GM19043 (cell line): ENCODE results near the gene TTC38.
"Not testable (repeated sequence)": the region's sequence is repeated elsewhere in the genome, so short reads cannot be mapped to it uniquely, and the experiment has no call there.

Source experiments
- ATAC-seq: cut with Tn5 transposase; IDR thresholded peaks from one replicate; pipeline ENCODE4 v1.9.1; 2021; ENCODE audit warnings: low read depth; ENCODE audit not compliant: unreplicated experiment

TTC38 gene

DNA sequence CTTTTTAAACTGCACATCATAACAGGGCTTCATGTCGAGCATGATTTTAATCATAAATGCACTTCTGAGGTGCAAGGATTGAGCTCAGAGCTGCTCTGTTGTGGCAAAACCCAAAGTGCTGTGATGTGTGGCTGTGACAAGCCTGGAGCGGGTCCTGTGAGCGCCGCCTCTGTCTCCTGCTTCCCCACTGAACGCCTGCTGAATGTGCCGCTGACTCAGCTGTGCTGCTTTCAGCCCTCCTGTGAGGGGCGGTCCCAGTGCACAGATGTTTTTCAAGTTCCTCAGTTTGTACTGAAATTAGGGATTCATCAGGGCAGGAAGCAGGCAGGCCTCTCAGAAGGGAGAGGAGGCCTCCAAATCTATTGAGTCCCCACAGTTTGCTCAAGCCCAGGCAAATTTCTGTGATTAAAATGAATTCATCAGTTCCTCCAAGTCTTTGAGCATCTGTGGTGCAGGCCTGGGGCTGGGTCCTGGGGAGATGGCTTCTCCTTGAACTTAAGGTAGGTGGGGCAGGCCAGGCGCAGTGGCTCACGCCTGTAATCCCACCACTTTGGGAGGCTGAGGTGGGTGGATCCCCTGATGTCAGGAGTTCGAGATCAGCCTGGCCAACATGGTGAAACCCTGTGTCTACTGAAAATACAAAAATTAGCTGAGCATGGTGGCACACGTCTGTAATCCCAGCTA is 25.9 kb downstream of the TTC38 start:
- ATAC-seq: no peak

DNA sequence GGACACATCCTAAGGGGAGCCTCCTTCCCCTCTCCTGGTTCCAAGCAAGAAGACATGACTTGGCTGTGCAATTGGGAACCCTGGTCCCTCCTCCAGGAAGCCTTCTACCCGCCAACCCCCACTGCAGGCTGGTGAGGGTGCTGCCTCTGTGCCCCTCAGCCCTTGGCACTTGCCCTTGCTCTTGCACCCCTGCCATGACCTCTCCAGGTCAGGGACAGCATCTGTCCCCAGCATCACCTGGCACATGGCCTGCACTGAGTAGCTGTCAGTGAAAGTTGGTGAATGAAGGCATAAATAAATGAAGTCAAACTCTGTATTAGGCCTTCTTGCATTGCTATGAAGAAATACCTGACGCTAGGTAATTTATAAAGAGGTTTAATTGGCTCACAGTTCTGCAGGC is 27.0 kb downstream of the TTC38 start:
- ATAC-seq: no peak

DNA sequence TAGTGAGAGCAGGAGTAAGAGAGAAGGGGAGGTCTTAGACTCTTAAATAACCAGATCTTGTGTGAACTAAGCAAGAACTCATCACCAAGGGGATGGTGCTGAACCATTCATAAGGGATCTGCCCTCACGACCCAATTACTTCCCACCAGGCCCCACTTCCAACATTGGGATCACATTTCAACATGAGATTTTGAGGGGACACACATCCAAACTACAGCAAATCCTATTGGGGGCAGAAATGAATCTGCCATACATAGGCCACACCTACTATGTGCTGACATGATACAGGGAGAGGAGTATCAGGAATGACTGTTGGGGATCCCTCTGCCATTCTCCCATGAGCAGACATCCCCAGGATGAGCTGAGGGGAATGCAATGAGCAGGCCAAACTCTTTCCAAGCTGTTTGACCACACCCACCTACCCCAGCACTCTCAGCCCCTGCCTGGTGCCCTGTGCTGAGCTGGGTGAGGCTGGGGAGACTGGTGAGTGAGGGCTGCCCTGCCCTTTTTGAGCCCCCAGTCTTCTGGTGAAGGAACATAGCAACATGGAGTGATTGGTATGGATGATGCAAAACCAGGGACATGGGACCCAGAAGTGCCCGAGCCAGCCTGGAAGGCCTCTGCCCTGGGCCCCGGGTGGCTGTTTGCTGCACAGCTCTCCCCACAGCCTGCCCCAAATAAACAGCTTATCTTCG is 27.6 kb downstream of the TTC38 start:
- ATAC-seq: no peak

DNA sequence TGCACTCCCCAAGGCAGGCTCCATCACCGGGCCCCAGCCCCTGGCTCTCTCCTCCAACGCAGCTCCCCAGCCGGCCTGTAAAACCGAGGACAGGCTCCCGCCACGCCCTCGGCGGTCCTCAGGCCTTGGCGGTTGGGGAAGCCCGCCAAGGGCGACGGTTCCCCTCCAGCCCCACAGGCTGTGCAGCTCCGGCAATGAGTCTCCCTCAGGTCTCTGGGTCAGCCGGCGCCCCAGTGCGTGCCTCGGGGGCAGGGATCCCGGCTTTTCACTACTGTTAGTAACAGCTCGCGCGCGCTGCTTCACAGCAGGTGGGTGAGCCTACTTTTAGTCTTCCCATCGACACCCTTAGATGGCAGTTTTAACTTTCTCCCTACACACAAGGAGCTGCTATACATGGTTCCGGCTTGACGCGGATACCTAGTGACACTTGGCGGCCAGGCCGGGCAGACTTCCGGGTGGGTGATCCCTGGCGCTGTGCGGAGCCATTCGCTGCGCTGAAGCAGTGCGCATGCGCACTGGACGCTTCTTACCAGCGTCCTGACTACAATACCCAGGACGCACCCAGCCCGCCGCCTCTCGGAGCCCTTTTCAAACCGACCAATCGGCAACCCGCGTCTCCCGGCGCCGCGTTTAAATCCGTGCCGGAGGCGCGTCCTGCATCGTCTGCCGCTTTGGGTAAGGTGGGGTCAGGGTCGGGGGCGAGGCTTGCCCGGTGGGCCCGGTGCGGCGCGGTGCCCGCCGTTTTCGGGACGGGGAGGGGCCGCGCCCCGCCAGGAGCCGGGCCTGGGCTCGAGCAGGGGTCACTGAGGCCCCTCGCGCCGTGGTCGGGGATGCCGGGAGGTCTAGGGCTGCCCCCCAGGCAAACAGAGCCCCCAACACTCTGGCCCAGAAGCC is 28.7 kb downstream of the TTC38 start, which contains the start of gene GTSE1:
Gene GTSE1 (plus strand): TSS at position 614 of the 894 bp plus-strand sequence. CDS start 531 bp downstream, outside the sequence.
- ATAC-seq: peak; percentile 92

DNA sequence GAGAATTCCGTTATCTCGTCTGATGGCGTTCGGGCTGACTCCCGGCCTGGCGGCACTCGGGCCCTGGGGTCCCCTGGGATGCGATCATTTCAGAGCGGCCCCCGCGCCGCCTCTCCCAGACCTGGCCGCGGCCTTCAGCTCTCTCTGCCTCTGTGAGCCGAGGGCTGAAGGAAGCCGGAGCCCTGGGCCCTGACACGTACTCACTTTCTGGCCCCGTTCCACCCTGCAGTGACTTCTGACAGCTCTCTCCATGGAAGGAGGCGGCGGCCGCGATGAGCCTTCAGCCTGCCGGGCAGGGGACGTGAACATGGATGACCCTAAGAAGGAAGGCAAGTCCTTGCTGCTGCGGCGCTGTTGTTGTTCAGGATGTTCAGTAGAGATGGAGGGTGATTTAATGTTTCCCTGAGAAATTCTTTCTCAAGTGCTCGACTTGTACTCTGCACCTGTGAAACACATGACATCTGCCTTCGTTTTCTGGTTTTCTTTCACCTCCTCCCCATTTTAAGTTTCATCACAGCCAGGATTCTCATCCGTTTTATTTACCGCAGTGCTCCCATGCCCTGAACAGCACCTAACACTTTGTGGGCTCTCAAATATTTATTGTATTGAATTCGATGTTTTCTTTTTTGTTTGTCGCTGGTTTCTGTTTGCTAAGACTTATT is 29.5 kb downstream of the TTC38 start:
- no peak for ATAC-seq

DNA sequence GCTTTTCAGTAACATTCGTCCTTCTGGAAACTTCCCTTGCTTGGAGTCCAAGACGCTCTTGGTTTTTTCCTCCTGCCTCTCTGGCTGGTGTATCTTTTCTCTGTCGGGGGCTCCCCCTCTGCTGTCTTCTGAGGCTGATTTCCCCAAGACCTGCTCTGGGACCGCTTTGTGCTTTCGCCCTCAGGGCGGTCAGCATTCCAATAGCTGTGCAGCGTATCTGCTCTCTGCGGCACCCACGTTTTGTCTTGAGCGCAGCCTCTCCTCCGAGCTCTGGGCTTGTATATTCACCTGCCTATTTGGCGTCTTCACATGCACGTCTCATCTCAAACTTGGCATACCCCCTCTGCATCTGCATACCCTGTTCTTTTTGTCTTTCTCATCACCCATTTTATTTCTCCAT is 31.3 kb downstream of the TTC38 start:
- ATAC-seq: no peak

DNA sequence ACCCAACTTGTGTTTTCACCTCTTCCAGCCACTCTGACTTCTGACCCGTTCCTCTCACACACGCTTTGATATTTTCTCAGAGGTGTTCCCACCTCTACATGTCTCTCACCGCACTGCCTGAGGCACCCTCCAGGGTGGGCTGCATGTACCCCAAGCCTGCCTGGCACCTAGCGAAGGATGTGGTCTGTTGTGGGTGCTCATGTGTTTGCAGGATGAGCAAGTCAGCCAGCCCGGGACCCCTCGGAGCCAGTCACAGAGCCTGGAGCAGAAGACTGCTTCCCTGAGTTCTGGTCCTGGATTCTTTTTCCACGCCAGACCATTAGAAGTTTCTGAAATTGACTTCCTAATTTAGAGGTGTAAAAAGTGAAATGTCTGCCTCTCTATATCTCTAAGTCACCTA is 32.7 kb downstream of the TTC38 start:
- no peak for ATAC-seq

DNA sequence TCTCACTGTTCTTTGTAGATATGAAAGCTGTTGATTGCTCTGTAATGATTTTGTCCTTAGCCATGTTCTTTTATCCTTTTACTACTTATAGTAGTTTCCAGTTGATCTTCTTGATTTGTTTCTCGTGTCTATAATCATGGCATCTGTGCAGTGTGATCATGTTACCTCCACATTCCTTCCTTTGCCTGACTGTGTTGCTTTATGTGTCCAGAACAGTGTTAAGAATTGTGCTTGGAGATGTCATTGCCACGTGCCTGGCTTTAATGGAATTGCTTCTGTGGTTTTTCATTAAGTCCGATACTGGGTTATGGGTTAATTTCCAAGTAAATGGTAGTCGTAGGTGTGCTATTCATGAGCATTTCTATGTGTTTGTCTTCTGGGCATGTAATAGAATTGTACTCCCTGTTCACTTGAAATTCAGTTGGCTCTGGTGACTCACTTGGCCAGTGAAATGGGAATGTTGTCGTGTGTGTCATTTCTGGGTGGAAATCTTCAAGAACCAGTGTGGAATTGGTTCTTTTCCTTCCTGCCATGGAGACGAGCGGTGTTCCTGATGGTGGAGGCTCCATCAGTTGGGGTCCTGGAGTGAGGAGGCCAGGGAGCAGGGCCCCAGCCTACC is 35.6 kb downstream of the TTC38 start:
- no peak for ATAC-seq

DNA sequence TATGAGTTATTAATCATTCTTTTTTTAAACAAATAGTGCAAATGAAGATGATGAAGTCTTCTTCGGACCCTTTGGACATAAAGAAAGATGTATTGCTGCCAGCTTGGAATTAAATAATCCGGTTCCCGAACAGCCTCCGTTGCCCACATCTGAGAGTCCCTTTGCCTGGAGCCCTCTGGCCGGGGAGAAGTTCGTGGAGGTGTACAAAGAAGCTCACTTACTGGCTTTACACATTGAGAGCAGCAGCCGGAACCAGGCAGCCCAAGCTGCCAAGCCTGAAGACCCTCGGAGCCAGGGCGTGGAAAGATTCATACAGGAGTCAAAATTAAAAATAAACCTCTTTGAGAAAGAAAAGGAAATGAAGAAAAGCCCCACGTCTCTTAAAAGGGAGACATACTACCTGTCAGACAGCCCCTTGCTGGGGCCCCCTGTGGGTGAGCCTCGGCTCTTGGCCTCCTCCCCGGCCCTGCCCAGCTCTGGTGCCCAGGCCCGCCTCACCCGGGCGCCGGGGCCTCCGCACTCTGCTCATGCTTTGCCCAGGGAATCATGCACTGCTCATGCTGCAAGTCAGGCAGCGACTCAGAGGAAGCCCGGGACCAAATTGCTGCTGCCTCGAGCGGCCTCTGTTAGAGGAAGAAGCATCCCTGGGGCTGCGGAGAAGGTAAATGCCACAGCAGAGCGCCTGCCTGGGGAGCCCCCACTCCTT is 40.6 kb downstream of the TTC38 start:
- no peak for ATAC-seq

DNA sequence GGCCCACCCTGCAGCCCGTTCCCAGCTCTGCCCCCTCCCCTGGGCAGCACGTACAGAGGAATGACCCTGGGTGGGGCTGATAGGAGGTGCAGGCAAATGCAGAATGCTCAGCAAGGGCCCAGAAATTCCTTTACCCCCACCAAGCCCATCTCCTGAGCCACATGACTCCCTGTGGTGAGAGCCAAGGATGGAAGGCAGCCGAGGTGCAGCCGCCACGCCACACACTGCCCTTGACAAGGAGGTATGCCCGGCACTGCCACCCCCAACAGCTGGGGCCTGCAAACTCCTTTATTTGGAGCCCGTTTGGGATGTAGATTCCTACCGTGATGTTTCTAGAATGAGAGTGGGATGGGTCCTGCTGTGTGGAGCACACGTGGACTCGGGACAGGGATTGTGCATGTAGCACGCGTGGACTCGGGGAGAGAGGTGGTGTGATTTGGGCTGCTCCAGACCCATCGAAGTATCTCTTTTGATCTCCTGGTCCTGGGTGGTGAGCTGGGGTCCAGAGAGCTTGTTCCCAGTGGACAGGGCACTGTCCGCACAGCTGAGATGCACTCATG is 41.8 kb downstream of the TTC38 start:
- no peak for ATAC-seq

DNA sequence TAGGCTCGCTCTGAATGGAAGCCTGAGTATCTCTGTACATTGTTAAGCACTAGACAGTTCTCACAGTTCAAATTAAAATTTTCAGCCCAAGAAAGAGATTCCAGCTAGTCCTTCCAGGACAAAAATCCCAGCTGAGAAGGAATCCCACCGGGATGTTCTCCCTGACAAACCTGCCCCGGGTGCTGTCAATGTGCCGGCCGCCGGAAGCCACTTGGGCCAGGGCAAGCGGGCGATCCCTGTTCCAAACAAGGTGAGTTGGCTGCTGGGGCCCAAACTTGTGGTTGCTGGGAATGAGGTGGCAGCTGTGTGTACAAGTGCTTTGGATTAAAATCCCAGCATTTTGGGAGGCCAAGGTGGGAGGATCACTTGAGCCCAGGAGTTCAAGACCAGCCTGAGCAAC is 44.2 kb downstream of the TTC38 start:
- no peak for ATAC-seq

DNA sequence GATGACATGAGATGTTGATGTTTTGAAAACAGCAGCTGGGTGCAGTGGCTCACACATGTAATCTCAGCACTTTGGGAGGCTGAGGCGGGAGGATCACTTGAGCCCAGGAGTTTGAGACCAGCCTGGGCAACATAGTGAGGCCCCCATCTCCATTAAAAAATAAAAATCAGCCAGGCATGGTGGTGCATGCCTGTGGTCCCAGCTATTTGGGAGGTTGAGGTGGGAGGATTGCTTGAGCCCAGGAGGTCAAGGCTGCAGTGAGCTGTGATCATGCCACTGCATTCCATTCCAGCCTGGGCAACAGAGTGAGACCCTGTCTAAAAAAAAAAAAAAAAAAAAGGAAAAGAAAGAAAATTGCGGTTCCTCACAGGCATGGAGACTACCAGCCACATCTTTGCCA is 45.0 kb downstream of the TTC38 start:
- ATAC-seq: not testable (repeated sequence)

DNA sequence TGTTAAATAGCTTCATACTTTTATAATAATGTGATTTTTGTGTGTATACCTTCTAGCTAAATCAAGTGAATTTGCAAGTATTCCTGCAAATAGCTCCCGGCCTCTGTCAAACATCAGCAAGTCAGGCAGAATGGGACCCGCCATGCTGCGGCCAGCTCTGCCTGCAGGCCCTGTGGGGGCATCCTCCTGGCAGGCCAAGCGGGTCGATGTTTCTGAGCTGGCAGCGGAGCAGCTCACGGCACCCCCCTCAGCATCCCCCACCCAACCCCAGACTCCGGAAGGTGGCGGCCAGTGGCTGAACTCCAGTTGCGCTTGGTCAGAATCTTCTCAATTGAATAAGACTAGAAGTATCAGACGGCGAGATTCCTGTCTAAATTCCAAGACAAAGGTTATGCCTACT is 48.2 kb downstream of the TTC38 start:
- no peak for ATAC-seq

DNA sequence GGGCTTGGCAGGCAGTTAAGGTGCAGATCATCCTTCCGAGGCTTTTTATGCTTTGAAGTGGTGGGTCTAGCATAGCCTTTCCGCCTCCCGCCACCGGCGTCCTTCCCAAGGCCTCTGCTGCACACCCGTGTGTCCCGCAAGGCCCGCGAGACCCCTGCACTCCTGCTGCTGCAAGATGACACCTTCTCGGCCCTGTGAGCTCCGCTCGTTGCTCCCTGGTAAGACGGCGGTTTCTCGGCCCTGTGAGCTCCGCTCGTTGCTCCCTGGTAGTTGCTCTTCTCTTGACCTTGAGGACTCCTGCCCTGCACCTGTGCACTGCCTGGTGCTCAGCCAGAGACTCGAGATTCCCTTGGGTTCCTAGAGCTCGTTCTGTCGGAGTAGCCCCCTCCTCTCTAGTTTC is 49.8 kb downstream of the TTC38 start:
- ATAC-seq: no peak

DNA sequence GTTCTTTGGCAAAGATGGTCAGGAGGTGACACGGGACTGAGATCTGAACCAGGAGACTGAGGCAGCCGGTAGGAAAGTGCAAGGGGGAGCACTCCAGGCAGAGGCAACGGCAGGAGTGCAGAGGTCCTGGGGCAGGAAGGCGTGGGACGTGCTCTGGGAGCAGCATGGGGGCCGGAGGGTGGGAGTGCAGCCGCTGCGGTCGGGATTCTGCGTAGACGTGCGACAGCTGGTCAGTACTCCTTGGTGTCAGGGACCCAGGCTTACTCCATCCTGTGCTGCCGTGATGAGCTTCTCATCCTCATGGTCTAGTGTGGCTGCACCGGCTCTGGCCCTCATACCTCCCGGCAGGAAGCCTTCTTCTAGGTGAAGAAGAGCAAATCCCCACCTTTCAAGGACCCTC is 50.8 kb downstream of the TTC38 start:
- ATAC-seq: no peak

DNA sequence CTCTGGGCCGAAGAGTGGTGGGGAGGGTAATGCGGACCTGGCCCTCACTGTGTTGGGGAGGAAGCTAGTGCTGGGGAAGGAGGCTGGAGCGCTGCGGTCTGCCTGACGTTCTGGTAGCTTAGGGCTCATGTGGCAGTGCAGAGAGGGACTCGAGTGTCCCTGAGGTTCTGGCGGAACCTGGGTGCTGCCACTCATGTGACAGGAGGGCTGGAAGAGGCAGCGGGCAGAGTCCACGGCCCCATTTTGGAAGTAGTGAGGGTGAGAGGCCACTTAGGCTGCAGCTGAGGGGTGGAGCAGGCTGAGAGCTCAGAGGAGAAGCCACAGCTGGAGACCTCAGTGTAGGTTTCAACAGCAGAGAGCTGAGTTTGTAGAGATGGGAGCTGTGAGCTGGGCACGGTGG is 51.5 kb downstream of the TTC38 start:
- no peak for ATAC-seq

DNA sequence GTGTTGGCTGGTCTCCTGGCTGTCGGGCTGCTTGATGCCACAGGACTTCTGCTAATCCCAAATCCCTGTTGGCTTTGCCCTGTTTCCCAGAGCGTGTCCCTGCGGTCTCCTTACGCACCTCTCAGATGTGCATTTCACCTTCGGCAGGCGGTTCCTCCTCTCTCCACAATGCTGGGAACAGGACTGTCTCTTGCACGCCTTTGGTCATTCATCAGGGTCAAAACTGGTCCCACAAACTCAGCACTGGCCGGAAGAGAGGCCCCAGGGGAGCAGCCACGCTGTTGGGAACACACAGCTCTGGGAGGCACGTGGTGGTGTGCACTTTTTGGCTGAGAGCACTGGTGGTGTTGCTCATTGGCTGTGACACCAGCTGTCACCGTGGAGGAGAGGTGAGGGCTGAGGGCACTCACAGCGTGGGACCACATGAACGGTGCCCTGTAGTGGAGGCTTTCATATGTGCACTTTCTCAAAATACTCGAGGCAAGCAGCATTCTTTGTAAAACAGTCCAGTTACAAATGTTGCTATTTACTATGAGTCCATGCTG is 52.4 kb downstream of the TTC38 start:
- no peak for ATAC-seq

DNA sequence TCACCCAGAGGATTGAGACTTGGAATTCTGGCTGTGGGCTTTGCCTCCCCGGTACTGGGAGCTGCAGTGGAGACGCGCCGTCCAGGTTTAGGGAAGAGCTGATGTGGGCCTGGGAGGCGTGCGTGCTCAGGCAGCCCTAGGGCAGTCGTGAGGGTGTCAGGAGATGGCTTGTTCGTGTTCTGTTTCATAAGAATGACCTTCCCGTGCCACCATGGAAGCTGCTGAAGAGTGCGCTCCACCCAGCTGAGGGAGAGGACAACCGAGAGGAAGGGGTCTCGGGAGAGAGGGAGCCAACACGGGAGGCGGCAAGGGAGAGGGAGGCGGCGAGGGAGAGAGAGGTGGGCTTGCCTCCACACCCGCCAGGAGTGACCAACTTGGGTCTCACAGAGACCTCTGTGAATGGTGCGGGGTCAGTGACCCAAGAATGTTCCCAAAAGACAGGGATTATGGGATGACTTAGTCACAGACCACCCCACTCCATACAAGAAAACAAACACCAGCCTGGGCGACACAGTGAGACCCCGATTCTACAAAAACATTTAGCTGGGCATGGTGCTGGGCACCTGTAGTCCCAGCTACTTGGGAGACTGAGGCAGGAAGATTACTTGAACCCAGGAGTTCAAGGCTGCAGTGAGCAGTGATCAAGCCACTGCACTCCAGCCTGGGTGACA is 53.0 kb downstream of the TTC38 start:
- no peak for ATAC-seq

DNA sequence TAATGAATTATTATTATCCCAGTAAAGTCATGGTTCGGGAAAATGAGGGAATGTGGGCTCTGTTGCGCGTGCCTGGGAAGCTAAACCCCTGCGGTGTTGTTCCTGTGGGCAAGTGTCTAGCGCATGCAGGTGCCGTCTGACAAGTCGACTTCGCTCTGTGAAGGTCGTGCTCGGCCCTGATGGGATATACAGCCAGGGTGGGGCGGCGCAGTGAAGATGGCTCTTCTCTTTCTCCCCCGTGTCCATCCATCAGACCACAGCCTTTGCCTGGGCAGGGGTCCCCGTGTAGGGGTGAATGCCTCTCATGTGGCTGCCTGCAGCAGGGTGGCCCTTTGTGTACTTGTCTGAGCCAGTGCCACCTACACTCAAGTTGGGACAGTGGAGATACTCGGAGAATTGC is 54.9 kb downstream of the TTC38 start:
- no peak for ATAC-seq
